HepG2 (cell line): ENCODE results near the gene BATF3. TPM values are rescaled to one million over a fixed set of nuclear protein-coding genes. Genes with fewer than 3 reads are reported as not detected.
A peak's percentile ranks its signal among the peaks of the same experiment; 100 is the strongest.

Experiments used
- ATAC-seq: fragments of 200-7000 bp; cut with Tn5 transposase; 3 replicates; pipeline ENCODE4 v1.9.1; 2020; ENCODE audit warnings: mild to moderate bottlenecking, moderate library complexity
- BruUV-seq: library from RNA; stranded (reverse); fragments of 400-500 nt; replicated peaks from 2 replicates; lab custom pipeline; 2021; lab: Mats Ljungman, UMichigan
- CTCF ChIA-PET: fragments of 300-600 bp; formaldehyde crosslinking; extraction: SDS; loops from one replicate; lab custom pipeline; 2021; ENCODE audit warnings: low total read pairs, inconsistent platforms, low intra/inter-chr PET ratio; lab: Yijun Ruan, JAX
- POLR2A ChIA-PET: fragments of 350-600 bp; sonication (Branson Sonifier 250); formaldehyde crosslinking; loops from one replicate; lab custom pipeline; 2020; ENCODE audit warnings: antibody characterized with exemption, inconsistent platforms; lab: Yijun Ruan, JAX
- DNase-seq: peaks from one replicate; pipeline ENCODE4 v3.0.0-alpha.2; 2015; ENCODE audit warnings: low spot score
- FAIRE-seq: peaks from 3 replicates; lab custom pipeline; 2011; peaks lifted over from hg19 to GRCh38; lab: Jason Lieb, UNC
- H2AFZ ChIP-seq: one replicate; pipeline ENCODE4 v1.6.1; 2011; ENCODE audit warnings: low read length, inconsistent platforms
- H3K27ac ChIP-seq: fragments of 300-600 bp; 3 replicates; pipeline ENCODE4 v1.8.0; 2011; ENCODE audit warnings: mixed run types, mild to moderate bottlenecking, mixed read lengths, low read length, inconsistent platforms; ENCODE audit not compliant: insufficient read depth; ENCODE audit errors: extremely low read length
- H3K27me3 ChIP-seq, 2 experiments: fragments of 200-600 bp in 1 of 2; 2 replicates in 1 of 2; 3 replicates in 1 of 2; pipeline versions ENCODE4 v1.6.0 to v1.8.0; 2011; ENCODE audit warnings: low read length in 2 of 2, mild to moderate bottlenecking in 2 of 2, moderate library complexity in 2 of 2, inconsistent platforms in 1 of 2; ENCODE audit not compliant: insufficient read depth in 2 of 2, control insufficient read depth in 1 of 2
- H3K36me3 ChIP-seq, 2 experiments: fragments of 200-600 bp in 1 of 2; replicated peaks in 1 of 2; 2 replicates in 1 of 2; 3 replicates in 1 of 2; pipeline versions ENCODE4 v1.5.1 to v1.8.0; 2011; ENCODE audit warnings: low read length in 2 of 2, inconsistent platforms in 1 of 2; ENCODE audit not compliant: insufficient read depth in 2 of 2, control insufficient read depth in 1 of 2
- H3K4me1 ChIP-seq: 2 replicates; pipeline ENCODE4 v1.5.1; 2012; ENCODE audit warnings: low read length, inconsistent platforms; ENCODE audit not compliant: insufficient read depth
- H3K4me2 ChIP-seq: 2 replicates; pipeline ENCODE4 v1.6.0; 2011; ENCODE audit warnings: low read depth, low read length, inconsistent platforms
- H3K4me3 ChIP-seq, 3 experiments: fragments of 200-600 bp in 1 of 3; sonication (generic), shearing (Covaris generic) in 1 of 3; replicated peaks in 1 of 3; 2 replicates each; pipeline ENCODE4 v1.5.1; 2011 to 2016; ENCODE audit warnings: low read length in 3 of 3, inconsistent platforms in 2 of 3, low read depth in 2 of 3, mild to moderate bottlenecking in 2 of 3, control low read depth in 1 of 3, mixed read lengths in 1 of 3; ENCODE audit not compliant: insufficient read depth in 1 of 3
- H3K79me2 ChIP-seq: one replicate; pipeline ENCODE4 v1.6.1; 2011; ENCODE audit warnings: low read length, inconsistent platforms; ENCODE audit not compliant: insufficient read depth
- H3K9ac ChIP-seq: 2 replicates; pipeline ENCODE4 v1.6.0; 2011; ENCODE audit warnings: mild to moderate bottlenecking, low read depth, low read length, inconsistent platforms; ENCODE audit not compliant: insufficient read depth
- H3K9me3 ChIP-seq: 2 replicates; pipeline ENCODE4 v1.5.1; 2012; ENCODE audit warnings: mild to moderate bottlenecking, low read length
- H4K20me1 ChIP-seq: 2 replicates; pipeline ENCODE4 v1.6.0; 2011; ENCODE audit warnings: inconsistent platforms, mild to moderate bottlenecking, low read length, moderate library complexity; ENCODE audit not compliant: insufficient read depth
- CREB1 ChIP-seq, 2 experiments: fragments of 450-650 bp in 1 of 2; IDR thresholded peaks; 2 replicates each; pipeline ENCODE4 v1.6.1; 2016 to 2017; ENCODE audit warnings: control low read depth in 1 of 2, mild to moderate bottlenecking in 1 of 2, missing compliant biosample characterization in 1 of 2, missing genetic modification characterization in 1 of 2
- WGBS: methylation state at CpG from one replicate; pipeline ENCODE4 v1.1.6; 2017; ENCODE audit warnings: low lambda C conversion rate; 5-methylcytosine and 5-hydroxymethylcytosine counted together
- in situ Hi-C: cut with HindIII; loops from 2 replicates; pipeline ENCODE4 v1.10.0; 2017; ENCODE audit warnings: low pct_unique_long_range_greater_than_20kb; ENCODE audit not compliant: extremely low pct_ligation_motif_present
- intact Hi-C: fragments of 100-400 bp; cut with micrococcal nuclease; formaldehyde crosslinking; loops from one replicate; pipeline ENCODE4 v1.10.0; 2022; ENCODE audit not compliant: unreplicated experiment
- polyA plus RNA-seq, 8 experiments: library from polyadenylated mRNA; depleted of rRNA in 3 of 8; stranded (reverse) in 7 of 8; unstranded in 1 of 8; fragments of >200 nt; fragmentation: Illumina TruSeq in 4 of 8; extraction: Trizol in 4 of 8; gene quantifications; 2 replicates each; pipeline versions ENCODE4 v1.2.1 to v1.2.3, GENCODE V29; 2011 to 2016; ENCODE audit warnings: low read depth in 4 of 8, missing spikeins in 1 of 8, mixed read lengths in 1 of 8; ENCODE audit not compliant: insufficient read depth in 1 of 8
- total RNA-seq, 5 experiments: library from RNA; depleted of rRNA; stranded (reverse); fragments of >200 nt; fragmentation: Illumina TruSeq; extraction: Trizol; gene quantifications; 2 replicates each; pipeline ENCODE4 v1.2.3, GENCODE V29; 2016; ENCODE audit warnings: low read depth in 1 of 5
- TF ChIP-seq, protein P1 (sequence below): fragments of 450-650 bp; IDR thresholded peaks from 2 replicates; pipeline ENCODE4 v1.6.1; 2016
- TF ChIP-seq, protein P2 (sequence below): sonication (generic); formaldehyde crosslinking; IDR thresholded peaks from 2 replicates; pipeline ENCODE4 v1.9.0; 2021; ENCODE audit warnings: mild to moderate bottlenecking, missing genetic modification reagents
- TF ChIP-seq, protein P3 (sequence below), 2 experiments: fragments of 450-650 bp in 1 of 2; sonication (generic) in 1 of 2; formaldehyde crosslinking; IDR thresholded peaks; 2 replicates each; pipeline versions ENCODE4 v1.5.0 to v1.8.0; 2020 to 2022; ENCODE audit warnings: mild to moderate bottlenecking in 1 of 2, missing genetic modification reagents in 1 of 2

The BATF3 gene
- total and polyA plus RNA-seq, 2 of the 13 experiments (the other 11 are each of a cell fraction or from before 2014, with no cell fraction given): 0.13 TPM; not detected in 1

DNA sequence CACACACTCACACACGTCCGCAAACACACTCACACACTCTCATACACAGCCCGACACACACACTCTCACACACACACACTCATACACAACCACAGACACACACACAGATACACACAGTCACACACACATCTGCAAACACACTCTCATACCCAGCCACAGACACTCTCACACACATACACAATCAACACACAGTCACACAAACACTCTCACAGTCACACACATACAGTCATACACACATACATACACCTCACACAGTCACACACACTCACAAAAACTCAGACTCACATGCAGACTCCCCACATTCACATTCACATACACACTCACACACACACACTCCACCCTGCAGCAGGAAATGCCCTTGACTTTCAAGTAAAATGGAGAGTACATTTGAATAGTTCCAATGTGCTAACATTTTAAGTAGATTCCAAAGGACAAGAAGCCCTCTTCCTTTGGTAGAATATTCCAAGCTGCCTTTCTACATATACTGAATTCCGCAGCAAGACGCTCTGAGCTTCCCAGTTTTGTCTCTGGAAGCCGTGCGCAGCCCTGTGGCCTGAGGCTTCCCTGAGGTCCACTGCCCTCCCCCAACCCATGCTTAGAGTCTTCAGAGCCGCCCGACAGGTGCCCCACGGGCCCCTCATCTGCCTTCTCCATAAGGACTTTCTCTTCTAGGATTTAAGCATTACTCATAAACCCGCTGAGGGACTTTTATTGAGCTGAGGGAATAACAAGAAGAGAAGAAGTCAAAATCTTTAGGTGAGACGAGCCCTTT, 9.7 kb downstream of the BATF3 start:
- no peaks in the 10 kb centered on the region for H4K20me1 ChIP-seq
- H3K27ac ChIP-seq: no peak overlapping the region
- no peak overlapping the region for H3K9ac ChIP-seq
- H3K79me2 ChIP-seq: no peaks in the 10 kb centered on the region
- POLR2A ChIA-PET: no interaction called here
- no peak overlapping the region for H3K4me3 ChIP-seq
- FAIRE-seq (no peak), DNase-seq (no peak), ATAC-seq (no peak)
- no TSS peak for BruUV-seq
- H3K9me3 ChIP-seq: no peaks in the 10 kb centered on the region
- H2AFZ ChIP-seq: no peak overlapping the region
- peaks cover 11% of the 10 kb centered on the region for H3K4me1 ChIP-seq
- WGBS: 55% methylated on average over 12 of the region's 12 CpGs
- H3K4me2 ChIP-seq: no peak overlapping the region
- intact Hi-C loops: no loop called here
- H3K36me3 ChIP-seq: no peaks in the 10 kb centered on the region
- in situ Hi-C loops: no loop called here
- CTCF ChIA-PET: no interaction called here
- TF ChIP-seq, protein P1, sequence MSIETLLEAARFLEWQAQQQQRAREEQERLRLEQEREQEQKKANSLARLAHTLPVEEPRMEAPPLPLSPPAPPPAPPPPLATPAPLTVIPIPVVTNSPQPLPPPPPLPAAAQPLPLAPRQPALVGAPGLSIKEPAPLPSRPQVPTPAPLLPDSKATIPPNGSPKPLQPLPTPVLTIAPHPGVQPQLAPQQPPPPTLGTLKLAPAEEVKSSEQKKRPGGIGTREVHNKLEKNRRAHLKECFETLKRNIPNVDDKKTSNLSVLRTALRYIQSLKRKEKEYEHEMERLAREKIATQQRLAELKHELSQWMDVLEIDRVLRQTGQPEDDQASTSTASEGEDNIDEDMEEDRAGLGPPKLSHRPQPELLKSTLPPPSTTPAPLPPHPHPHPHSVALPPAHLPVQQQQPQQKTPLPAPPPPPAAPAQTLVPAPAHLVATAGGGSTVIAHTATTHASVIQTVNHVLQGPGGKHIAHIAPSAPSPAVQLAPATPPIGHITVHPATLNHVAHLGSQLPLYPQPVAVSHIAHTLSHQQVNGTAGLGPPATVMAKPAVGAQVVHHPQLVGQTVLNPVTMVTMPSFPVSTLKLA: peak; percentile 20; the same call in 1 of the 2 replicates
- TF ChIP-seq, protein P2, sequence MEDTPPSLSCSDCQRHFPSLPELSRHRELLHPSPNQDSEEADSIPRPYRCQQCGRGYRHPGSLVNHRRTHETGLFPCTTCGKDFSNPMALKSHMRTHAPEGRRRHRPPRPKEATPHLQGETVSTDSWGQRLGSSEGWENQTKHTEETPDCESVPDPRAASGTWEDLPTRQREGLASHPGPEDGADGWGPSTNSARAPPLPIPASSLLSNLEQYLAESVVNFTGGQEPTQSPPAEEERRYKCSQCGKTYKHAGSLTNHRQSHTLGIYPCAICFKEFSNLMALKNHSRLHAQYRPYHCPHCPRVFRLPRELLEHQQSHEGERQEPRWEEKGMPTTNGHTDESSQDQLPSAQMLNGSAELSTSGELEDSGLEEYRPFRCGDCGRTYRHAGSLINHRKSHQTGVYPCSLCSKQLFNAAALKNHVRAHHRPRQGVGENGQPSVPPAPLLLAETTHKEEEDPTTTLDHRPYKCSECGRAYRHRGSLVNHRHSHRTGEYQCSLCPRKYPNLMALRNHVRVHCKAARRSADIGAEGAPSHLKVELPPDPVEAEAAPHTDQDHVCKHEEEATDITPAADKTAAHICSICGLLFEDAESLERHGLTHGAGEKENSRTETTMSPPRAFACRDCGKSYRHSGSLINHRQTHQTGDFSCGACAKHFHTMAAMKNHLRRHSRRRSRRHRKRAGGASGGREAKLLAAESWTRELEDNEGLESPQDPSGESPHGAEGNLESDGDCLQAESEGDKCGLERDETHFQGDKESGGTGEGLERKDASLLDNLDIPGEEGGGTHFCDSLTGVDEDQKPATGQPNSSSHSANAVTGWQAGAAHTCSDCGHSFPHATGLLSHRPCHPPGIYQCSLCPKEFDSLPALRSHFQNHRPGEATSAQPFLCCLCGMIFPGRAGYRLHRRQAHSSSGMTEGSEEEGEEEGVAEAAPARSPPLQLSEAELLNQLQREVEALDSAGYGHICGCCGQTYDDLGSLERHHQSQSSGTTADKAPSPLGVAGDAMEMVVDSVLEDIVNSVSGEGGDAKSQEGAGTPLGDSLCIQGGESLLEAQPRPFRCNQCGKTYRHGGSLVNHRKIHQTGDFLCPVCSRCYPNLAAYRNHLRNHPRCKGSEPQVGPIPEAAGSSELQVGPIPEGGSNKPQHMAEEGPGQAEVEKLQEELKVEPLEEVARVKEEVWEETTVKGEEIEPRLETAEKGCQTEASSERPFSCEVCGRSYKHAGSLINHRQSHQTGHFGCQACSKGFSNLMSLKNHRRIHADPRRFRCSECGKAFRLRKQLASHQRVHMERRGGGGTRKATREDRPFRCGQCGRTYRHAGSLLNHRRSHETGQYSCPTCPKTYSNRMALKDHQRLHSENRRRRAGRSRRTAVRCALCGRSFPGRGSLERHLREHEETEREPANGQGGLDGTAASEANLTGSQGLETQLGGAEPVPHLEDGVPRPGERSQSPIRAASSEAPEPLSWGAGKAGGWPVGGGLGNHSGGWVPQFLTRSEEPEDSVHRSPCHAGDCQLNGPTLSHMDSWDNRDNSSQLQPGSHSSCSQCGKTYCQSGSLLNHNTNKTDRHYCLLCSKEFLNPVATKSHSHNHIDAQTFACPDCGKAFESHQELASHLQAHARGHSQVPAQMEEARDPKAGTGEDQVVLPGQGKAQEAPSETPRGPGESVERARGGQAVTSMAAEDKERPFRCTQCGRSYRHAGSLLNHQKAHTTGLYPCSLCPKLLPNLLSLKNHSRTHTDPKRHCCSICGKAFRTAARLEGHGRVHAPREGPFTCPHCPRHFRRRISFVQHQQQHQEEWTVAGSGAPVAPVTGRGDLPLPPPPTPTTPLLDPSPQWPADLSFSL (CRISPR knock-in tag): peak; percentile 42; the same call in 1 of the 2 replicates
- peak; percentile 28; the same call in 1 of the 2 replicates for TF ChIP-seq CREB1 (IDR thresholded peaks at IDR 0.05)
- no peak for TF ChIP-seq CREB1 (CRISPR knock-in tag; IDR thresholded peaks at IDR 0.05)
- TF ChIP-seq, protein P3, sequence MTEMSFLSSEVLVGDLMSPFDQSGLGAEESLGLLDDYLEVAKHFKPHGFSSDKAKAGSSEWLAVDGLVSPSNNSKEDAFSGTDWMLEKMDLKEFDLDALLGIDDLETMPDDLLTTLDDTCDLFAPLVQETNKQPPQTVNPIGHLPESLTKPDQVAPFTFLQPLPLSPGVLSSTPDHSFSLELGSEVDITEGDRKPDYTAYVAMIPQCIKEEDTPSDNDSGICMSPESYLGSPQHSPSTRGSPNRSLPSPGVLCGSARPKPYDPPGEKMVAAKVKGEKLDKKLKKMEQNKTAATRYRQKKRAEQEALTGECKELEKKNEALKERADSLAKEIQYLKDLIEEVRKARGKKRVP (CRISPR knock-in tag; IDR thresholded peaks at IDR 0.05): no peak
- H3K27me3 ChIP-seq: peaks cover 2 to 77% of the 10 kb centered on the region in 2 experiments; a peak in 4 of 5 replicates
